Adrenal gland (tissue), 5 donors: ENCODE data around the gene GPR146.

Source experiments
- CTCF ChIP-seq, 6 experiments: fragments of 450-650 bp in 4 of 6; fragments of 200-600 bp in 2 of 6; sonication (generic) in 1 of 6; IDR thresholded peaks; 1 replicate in 5 of 6; 2 replicates in 1 of 6; pipeline versions ENCODE4 v1.5.1 to v1.8.0; 2016 to 2021; ENCODE audit warnings: antibody characterized with exemption in 6 of 6, mild to moderate bottlenecking in 2 of 6, moderate library complexity in 1 of 6
- POLR2A ChIP-seq, 2 donors: fragments of 450-650 bp; IDR thresholded peaks; one replicate each; pipeline ENCODE4 v1.6.1; 2017; ENCODE audit warnings: antibody characterized with exemption in 2 of 2, mild to moderate bottlenecking in 2 of 2, moderate library complexity in 1 of 2
- donor health status: DM: no; HTN: no; CAD: no.

GRCh38 chr7:1012004-1012715 is 32.2 kb upstream of the GPR146 start:
- TF ChIP-seq POLR2A (IDR thresholded peaks at IDR 0.05), result no peak
- TF ChIP-seq CTCF (IDR thresholded peaks at IDR 0.05), result no peak
